Neural progenitor cell (in vitro differentiated cells): ENCODE results near the gene TRIOBP. TPM values are rescaled to one million over a fixed set of nuclear protein-coding genes. Genes with fewer than 3 reads are reported as not detected.

Experiments used
- DNase-seq: peaks from one replicate; pipeline ENCODE4 v3.0.0-alpha.2; 2016; ENCODE audit warnings: low spot score
- H2AFZ ChIP-seq: fragments of 200-600 bp; sonication (generic); replicated peaks from 2 replicates; pipeline ENCODE4 v1.6.1; 2016; ENCODE audit warnings: antibody characterized with exemption
- H3F3A ChIP-seq: fragments of 200-600 bp; sonication (generic); 2 replicates; pipeline ENCODE4 v1.6.1; 2016; ENCODE audit warnings: antibody characterized with exemption, low read depth
- H3K27ac ChIP-seq: fragments of 200-600 bp; sonication (generic); 2 replicates; pipeline ENCODE4 v1.5.1; 2016; ENCODE audit warnings: mild to moderate bottlenecking
- H3K27me3 ChIP-seq: fragments of 200-600 bp; sonication (generic); 2 replicates; pipeline ENCODE4 v1.6.1; 2016; ENCODE audit warnings: mild to moderate bottlenecking, moderate library complexity
- H3K36me3 ChIP-seq: fragments of 200-600 bp; sonication (generic); 2 replicates; pipeline ENCODE4 v1.5.1; 2016
- H3K4me1 ChIP-seq: fragments of 200-600 bp; sonication (generic); 2 replicates; pipeline ENCODE4 v1.6.1; 2016; ENCODE audit warnings: mixed run types
- H3K4me2 ChIP-seq: fragments of 200-600 bp; sonication (generic); 2 replicates; pipeline ENCODE4 v1.6.1; 2016
- H3K4me3 ChIP-seq: fragments of 200-600 bp; sonication (generic); 2 replicates; pipeline ENCODE4 v1.5.1; 2016
- H3K79me2 ChIP-seq: fragments of 200-600 bp; sonication (generic); 2 replicates; pipeline ENCODE4 v1.6.1; 2016; ENCODE audit warnings: low read depth
- H3K9ac ChIP-seq: fragments of 200-600 bp; sonication (generic); 2 replicates; pipeline ENCODE4 v1.6.1; 2016
- H3K9me3 ChIP-seq: fragments of 200-600 bp; sonication (generic); 2 replicates; pipeline ENCODE4 v1.5.1; 2016; ENCODE audit warnings: low read depth
- H4K20me1 ChIP-seq: fragments of 200-600 bp; sonication (generic); 2 replicates; pipeline ENCODE4 v1.6.1; 2016; ENCODE audit warnings: low read depth
- H3K27ac Mint-ChIP-seq: 3 replicates; pipeline ENCODE4 v1.8.0; 2021; ENCODE audit warnings: mixed read lengths
- H3K27me3 Mint-ChIP-seq: 2 replicates; pipeline ENCODE4 v1.8.0; 2022; ENCODE audit warnings: low read depth, mild to moderate bottlenecking, inconsistent platforms, moderate library complexity, mixed read lengths; ENCODE audit not compliant: insufficient read depth
- H3K36me3 Mint-ChIP-seq: 3 replicates; pipeline ENCODE4 v1.8.0; 2021; ENCODE audit warnings: mixed read lengths
- H3K4me1 Mint-ChIP-seq: 3 replicates; pipeline ENCODE4 v1.8.0; 2021; ENCODE audit warnings: mixed read lengths
- H3K4me3 Mint-ChIP-seq: 3 replicates; pipeline ENCODE4 v1.8.0; 2021; ENCODE audit warnings: mild to moderate bottlenecking, moderate library complexity, mixed read lengths
- H3K9me3 Mint-ChIP-seq: 3 replicates; pipeline ENCODE4 v1.8.0; 2020; ENCODE audit warnings: mixed read lengths
- EZH2 ChIP-seq: fragments of 200-600 bp; sonication (generic); IDR thresholded peaks from 2 replicates; pipeline ENCODE4 v1.6.1; 2017; ENCODE audit warnings: antibody characterized with exemption, mild to moderate bottlenecking, moderate library complexity
- EZH2phosphoT487 ChIP-seq: fragments of 200-600 bp; sonication (generic); IDR thresholded peaks from 2 replicates; pipeline ENCODE4 v1.6.1; 2017; ENCODE audit warnings: antibody characterized with exemption
- total RNA-seq: library from RNA; depleted of rRNA; stranded (reverse); fragments of >200 nt; gene quantifications from 2 replicates; pipeline ENCODE4 v1.2.3, GENCODE V29; 2015; ENCODE audit warnings: low replicate concordance
- TF ChIP-seq, protein P1 (sequence below): fragments of 200-600 bp; sonication (generic); IDR thresholded peaks from 2 replicates; pipeline ENCODE4 v1.5.1; 2017; ENCODE audit warnings: antibody characterized with exemption, mild to moderate bottlenecking

Gene TRIOBP
- total RNA-seq, 1 donor from 2014 or later, result 25.2 TPM

GRCh38 chr22:37733625-37734401, 37.0 kb downstream of the TRIOBP start:
- Mint-ChIP-seq H3K9me3 (no peaks in the 10 kb centered on the region), H3K36me3 (no peaks in the 10 kb centered on the region), H3K4me1 (peaks cover 5% of the 10 kb centered on the region), H3K27ac (peak overlapping the region; percentile 88), H3K4me3 (no peak overlapping the region), H3K27me3 (peaks cover 2% of the 10 kb centered on the region)
- Histone ChIP-seq H3K4me3 (no peak overlapping the region), H2AFZ (no peak overlapping the region), H3F3A (peaks cover 3% of the 10 kb centered on the region), H3K79me2 (no peaks in the 10 kb centered on the region), H3K9ac (no peak overlapping the region), H3K27ac (no peak overlapping the region), H3K4me1 (peaks cover 3% of the 10 kb centered on the region), H3K9me3 (no peaks in the 10 kb centered on the region), H4K20me1 (no peaks in the 10 kb centered on the region), H3K36me3 (no peaks in the 10 kb centered on the region), H3K4me2 (no peak overlapping the region), H3K27me3 (no peaks in the 10 kb centered on the region)
- TF ChIP-seq EZH2phosphoT487 (no peak), EZH2 (no peak)
- TF ChIP-seq, protein P1, sequence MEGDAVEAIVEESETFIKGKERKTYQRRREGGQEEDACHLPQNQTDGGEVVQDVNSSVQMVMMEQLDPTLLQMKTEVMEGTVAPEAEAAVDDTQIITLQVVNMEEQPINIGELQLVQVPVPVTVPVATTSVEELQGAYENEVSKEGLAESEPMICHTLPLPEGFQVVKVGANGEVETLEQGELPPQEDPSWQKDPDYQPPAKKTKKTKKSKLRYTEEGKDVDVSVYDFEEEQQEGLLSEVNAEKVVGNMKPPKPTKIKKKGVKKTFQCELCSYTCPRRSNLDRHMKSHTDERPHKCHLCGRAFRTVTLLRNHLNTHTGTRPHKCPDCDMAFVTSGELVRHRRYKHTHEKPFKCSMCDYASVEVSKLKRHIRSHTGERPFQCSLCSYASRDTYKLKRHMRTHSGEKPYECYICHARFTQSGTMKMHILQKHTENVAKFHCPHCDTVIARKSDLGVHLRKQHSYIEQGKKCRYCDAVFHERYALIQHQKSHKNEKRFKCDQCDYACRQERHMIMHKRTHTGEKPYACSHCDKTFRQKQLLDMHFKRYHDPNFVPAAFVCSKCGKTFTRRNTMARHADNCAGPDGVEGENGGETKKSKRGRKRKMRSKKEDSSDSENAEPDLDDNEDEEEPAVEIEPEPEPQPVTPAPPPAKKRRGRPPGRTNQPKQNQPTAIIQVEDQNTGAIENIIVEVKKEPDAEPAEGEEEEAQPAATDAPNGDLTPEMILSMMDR, result no peak
- no peak for DNase-seq

- no peak overlapping the region for H3K4me3 ChIP-seq
- no peaks in the 10 kb centered on the region for H3K79me2 ChIP-seq
- peaks cover 3% of the 10 kb centered on the region for H3F3A ChIP-seq
- Mint-ChIP-seq H3K36me3 (no peaks in the 10 kb centered on the region), H3K4me1 (peaks cover 7% of the 10 kb centered on the region), H3K9me3 (no peaks in the 10 kb centered on the region), H3K27ac (peak overlapping the region; percentile 88), H3K27me3 (peaks cover 2% of the 10 kb centered on the region), H3K4me3 (no peak overlapping the region)
- no peak overlapping the region for H3K9ac ChIP-seq
- no peak overlapping the region for H3K4me2 ChIP-seq
- no peak overlapping the region for H2AFZ ChIP-seq
- H3K36me3 ChIP-seq, result no peaks in the 10 kb centered on the region
- H3K9me3 ChIP-seq, result no peaks in the 10 kb centered on the region
- peaks cover 3% of the 10 kb centered on the region for H3K4me1 ChIP-seq
- H3K27ac ChIP-seq, result no peak overlapping the region
- DNase-seq, result no peak
- no peaks in the 10 kb centered on the region for H4K20me1 ChIP-seq
- H3K27me3 ChIP-seq, result no peaks in the 10 kb centered on the region
- TF ChIP-seq EZH2 (no peak), EZH2phosphoT487 (no peak)
- TF ChIP-seq, protein P1, result no peak
Observed at GRCh38 chr22:37734402-37734700, 37.5 kb downstream of the TRIOBP start.

GRCh38 chr22:37734964-37735451, 38.2 kb downstream of the TRIOBP start:
- no peaks in the 10 kb centered on the region for H3K9me3 ChIP-seq
- H3K36me3 ChIP-seq, result no peaks in the 10 kb centered on the region
- Mint-ChIP-seq H3K4me1 (peaks cover 9% of the 10 kb centered on the region), H3K27me3 (peaks cover 2% of the 10 kb centered on the region), H3K36me3 (no peaks in the 10 kb centered on the region), H3K9me3 (no peaks in the 10 kb centered on the region), H3K4me3 (no peak overlapping the region), H3K27ac (no peak overlapping the region)
- peaks cover 2% of the 10 kb centered on the region for H3F3A ChIP-seq
- no peak overlapping the region for H3K4me2 ChIP-seq
- H3K79me2 ChIP-seq, result no peaks in the 10 kb centered on the region
- no peaks in the 10 kb centered on the region for H3K27me3 ChIP-seq
- H3K27ac ChIP-seq, result no peak overlapping the region
- DNase-seq, result peak; percentile 84
- H3K9ac ChIP-seq, result no peak overlapping the region
- peak overlapping the region; percentile 42 for H2AFZ ChIP-seq
- peaks cover 3% of the 10 kb centered on the region for H3K4me1 ChIP-seq
- no peak overlapping the region for H3K4me3 ChIP-seq
- no peak for TF ChIP-seq EZH2phosphoT487
- no peak for TF ChIP-seq EZH2
- TF ChIP-seq, protein P1, result peak; percentile 66
- H4K20me1 ChIP-seq, result no peaks in the 10 kb centered on the region
